ENCODE measurements around the gene AJAP1. TPM values are rescaled to one million over a fixed set of nuclear protein-coding genes. Genes with fewer than 3 reads are reported as not detected.

AJAP1 gene
- total RNA-seq, 1 donor from 2014 or later, result 0.52 TPM

DNA sequence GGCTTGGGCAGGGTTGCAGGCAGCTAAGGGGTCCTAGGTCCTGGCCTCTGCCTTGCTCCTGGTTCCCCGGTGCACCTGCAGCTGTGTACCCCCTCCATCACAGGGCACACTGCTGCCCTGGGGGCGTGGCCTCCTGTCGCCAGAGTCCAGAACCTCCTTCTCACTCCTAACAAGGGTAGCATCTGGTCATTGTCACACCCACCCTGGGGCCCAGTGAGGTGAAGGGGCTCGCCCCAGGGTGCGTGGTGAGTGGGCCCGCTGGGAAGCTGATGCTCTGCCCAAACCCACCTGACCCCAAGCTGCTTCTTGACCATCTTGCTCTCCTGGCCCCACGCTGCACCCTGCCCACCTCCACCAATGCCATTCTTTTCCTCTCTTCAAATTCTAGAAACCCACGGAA lies 44.5 kb downstream of the AJAP1 start:
- Histone ChIP-seq H3K4me3 (no peak overlapping the region), H3K9me3 (no peaks in the 10 kb centered on the region), H3K36me3 (no peaks in the 10 kb centered on the region), H3K4me1 (no peaks in the 10 kb centered on the region), H3K27ac (no peak overlapping the region), H3K27me3 (no peaks in the 10 kb centered on the region)
- no peak for DNase-seq
- TF ChIP-seq, protein P1, sequence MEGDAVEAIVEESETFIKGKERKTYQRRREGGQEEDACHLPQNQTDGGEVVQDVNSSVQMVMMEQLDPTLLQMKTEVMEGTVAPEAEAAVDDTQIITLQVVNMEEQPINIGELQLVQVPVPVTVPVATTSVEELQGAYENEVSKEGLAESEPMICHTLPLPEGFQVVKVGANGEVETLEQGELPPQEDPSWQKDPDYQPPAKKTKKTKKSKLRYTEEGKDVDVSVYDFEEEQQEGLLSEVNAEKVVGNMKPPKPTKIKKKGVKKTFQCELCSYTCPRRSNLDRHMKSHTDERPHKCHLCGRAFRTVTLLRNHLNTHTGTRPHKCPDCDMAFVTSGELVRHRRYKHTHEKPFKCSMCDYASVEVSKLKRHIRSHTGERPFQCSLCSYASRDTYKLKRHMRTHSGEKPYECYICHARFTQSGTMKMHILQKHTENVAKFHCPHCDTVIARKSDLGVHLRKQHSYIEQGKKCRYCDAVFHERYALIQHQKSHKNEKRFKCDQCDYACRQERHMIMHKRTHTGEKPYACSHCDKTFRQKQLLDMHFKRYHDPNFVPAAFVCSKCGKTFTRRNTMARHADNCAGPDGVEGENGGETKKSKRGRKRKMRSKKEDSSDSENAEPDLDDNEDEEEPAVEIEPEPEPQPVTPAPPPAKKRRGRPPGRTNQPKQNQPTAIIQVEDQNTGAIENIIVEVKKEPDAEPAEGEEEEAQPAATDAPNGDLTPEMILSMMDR (IDR thresholded peaks at IDR 0.05), result no peak
- intact Hi-C loops (cut with DNase I), result no loop called here
- no peak for ATAC-seq

DNA sequence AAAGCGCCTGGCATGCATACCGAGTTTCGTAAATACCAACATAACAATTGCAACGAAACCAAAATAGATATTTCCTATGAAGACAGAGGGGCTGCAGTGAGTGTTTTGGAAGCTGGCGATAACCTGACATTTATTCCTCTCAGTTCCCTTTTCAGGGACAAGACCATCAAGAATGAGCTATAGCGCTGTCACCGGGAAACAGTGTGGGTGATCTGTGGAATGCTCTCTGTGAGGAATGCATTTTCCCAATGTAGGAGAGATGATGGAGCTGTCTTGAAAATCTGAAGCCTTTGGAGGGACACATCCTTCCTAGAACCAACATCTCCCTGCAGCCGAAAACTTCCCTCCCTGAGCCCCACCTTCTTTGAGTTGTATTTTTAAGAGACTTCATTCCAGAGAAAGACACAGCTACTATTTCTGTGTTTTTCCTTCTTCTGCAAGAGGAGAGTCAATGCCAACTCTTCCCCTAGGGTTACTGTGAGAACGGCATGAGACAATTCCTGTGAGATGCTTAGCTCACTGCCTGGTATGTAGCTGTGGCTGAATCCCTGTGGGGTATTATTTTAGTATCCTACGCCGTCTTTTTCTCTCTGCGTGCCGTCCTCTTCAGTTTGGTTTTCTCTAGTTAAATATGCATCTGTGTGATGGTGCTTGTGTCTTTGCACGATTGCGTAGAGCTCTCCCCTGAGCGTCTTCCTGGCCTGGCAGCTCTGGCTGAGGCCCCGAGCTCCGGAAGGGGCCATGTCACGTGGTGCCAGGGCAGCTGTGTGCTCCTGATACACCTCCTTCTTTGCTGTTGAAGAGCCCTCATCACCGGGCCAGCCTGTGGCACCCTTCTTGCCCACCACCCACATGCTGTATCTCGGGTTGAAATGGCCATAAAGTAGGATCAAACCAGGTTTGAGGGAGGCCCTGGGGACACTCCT lies 45.2 kb downstream of the AJAP1 start:
- no peaks in the 10 kb centered on the region for H3K9me3 ChIP-seq
- no peak overlapping the region for H3K27ac ChIP-seq
- no peaks in the 10 kb centered on the region for H3K27me3 ChIP-seq
- H3K4me3 ChIP-seq, result no peak overlapping the region
- H3K4me1 ChIP-seq, result no peaks in the 10 kb centered on the region
- ATAC-seq, result no peak
- TF ChIP-seq, protein P1 (IDR thresholded peaks at IDR 0.05), result no peak
- intact Hi-C loops (cut with DNase I), result no loop called here
- no peaks in the 10 kb centered on the region for H3K36me3 ChIP-seq
- no peak for DNase-seq

GRCh38 chr1:4700801-4701200 lies 46.4 kb downstream of the AJAP1 start:
- TF ChIP-seq, protein P1 (IDR thresholded peaks at IDR 0.05), result no peak
- no peaks in the 10 kb centered on the region for H3K9me3 ChIP-seq
- intact Hi-C loops (cut with DNase I), result no loop called here
- DNase-seq (no peak), ATAC-seq (no peak)
- H3K27ac ChIP-seq, result no peak overlapping the region
- H3K27me3 ChIP-seq, result no peaks in the 10 kb centered on the region
- H3K36me3 ChIP-seq, result no peaks in the 10 kb centered on the region
- no peaks in the 10 kb centered on the region for H3K4me1 ChIP-seq
- H3K4me3 ChIP-seq, result no peak overlapping the region

DNA sequence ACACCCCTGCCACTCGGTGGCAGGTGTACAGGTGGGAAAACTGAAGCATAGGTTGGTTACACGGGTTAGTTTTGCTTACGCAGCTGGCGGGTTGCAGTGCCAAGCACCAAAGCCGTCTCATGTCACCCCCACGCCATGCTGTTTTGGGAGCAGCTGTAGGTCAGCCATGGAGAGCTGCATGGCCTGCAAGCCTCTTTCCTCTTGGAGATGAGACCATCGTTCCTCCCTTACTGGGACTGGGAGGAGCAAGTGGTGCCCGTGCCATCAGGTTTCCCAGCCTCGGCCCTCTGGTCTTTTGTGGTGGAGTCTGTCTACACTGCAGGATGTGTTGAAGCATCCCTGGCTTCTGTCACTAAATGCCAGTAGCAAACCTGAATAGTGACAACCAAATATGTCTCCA lies 46.9 kb downstream of the AJAP1 start:
- no peak for DNase-seq
- Histone ChIP-seq H3K4me1 (no peaks in the 10 kb centered on the region), H3K27me3 (no peaks in the 10 kb centered on the region), H3K9me3 (no peaks in the 10 kb centered on the region), H3K36me3 (no peaks in the 10 kb centered on the region), H3K4me3 (no peak overlapping the region), H3K27ac (no peak overlapping the region)
- TF ChIP-seq, protein P1 (IDR thresholded peaks at IDR 0.05), result no peak
- ATAC-seq, result no peak
- intact Hi-C loops (cut with DNase I), result no loop called here

DNA sequence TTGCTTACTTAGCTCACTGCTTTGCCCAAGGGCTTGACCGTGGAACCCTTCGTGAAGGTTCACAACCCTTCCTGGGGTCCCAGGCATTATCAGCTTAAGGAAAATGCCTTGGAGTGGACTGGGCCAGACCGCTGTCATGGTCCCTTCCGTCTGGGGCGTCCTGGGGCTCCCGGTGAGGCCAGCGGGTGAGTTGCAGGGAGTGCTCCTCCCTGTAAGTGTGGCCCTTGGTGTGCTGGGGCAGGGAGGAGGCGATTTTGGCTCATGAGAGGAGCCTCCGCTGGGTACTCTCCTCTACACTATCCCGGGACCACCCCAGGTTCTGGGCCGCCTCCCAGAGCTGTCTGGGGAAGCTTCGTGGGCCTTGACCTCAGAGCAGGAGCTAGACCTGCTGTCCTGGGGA lies 48.1 kb downstream of the AJAP1 start:
- H3K36me3 ChIP-seq, result no peaks in the 10 kb centered on the region
- DNase-seq, result no peak
- H3K9me3 ChIP-seq, result no peaks in the 10 kb centered on the region
- H3K4me1 ChIP-seq, result no peaks in the 10 kb centered on the region
- H3K27ac ChIP-seq, result no peak overlapping the region
- no peak overlapping the region for H3K4me3 ChIP-seq
- no peak for ATAC-seq
- intact Hi-C loops (cut with DNase I), result no loop called here
- TF ChIP-seq, protein P1 (IDR thresholded peaks at IDR 0.05), result no peak
- no peaks in the 10 kb centered on the region for H3K27me3 ChIP-seq
